HFFc6 (cell line): Measurements from ENCODE around the gene GPR17. TPM values are rescaled to one million over a fixed set of nuclear protein-coding genes. Genes with fewer than 3 reads are reported as not detected.

Source experiments
- DNase-seq: peaks from one replicate; pipeline ENCODE4 v3.0.0-alpha.2; 2018
- H3K27ac Mint-ChIP-seq: 2 replicates; pipeline ENCODE4 v1.8.0; 2020; ENCODE audit warnings: mild to moderate bottlenecking, mixed read lengths
- H3K27me3 Mint-ChIP-seq: 2 replicates; pipeline ENCODE4 v1.8.0; 2021; ENCODE audit warnings: mild to moderate bottlenecking, moderate library complexity, mixed read lengths; ENCODE audit not compliant: insufficient read depth
- H3K36me3 Mint-ChIP-seq: 2 replicates; pipeline ENCODE4 v1.8.0; 2021; ENCODE audit warnings: low read depth, mixed read lengths
- H3K4me1 Mint-ChIP-seq: 2 replicates; pipeline ENCODE4 v1.8.0; 2020; ENCODE audit warnings: low read depth, mixed read lengths
- H3K4me3 Mint-ChIP-seq: 2 replicates; pipeline ENCODE4 v1.8.0; 2020; ENCODE audit warnings: mild to moderate bottlenecking, moderate library complexity, mixed read lengths
- H3K9me3 Mint-ChIP-seq: 2 replicates; pipeline ENCODE4 v1.8.0; 2020; ENCODE audit warnings: mild to moderate bottlenecking, mixed read lengths
- CTCF ChIP-seq: fragments of 200-600 bp; sonication (generic); IDR thresholded peaks from 2 replicates; pipeline ENCODE4 v1.5.0; 2021; ENCODE audit warnings: antibody characterized with exemption, mild to moderate bottlenecking
- total RNA-seq, 6 experiments: library from RNA; stranded (reverse); fragmentation: NEBNext Ultra II Directional; extraction: Animal tissue kit (Norgen Biotek cat#: 25700); gene quantifications; 2 replicates in 1 of 6; 3 replicates in 5 of 6; pipeline ENCODE4 v1.2.3, GENCODE V29; 2021

The GPR17 gene
- total RNA-seq, 6 experiments from 2014 or later: not detected

GRCh38 chr2:127633556-127634065, 12.3 kb upstream of the GPR17 start:
- no peak for TF ChIP-seq CTCF
- no peaks in the 10 kb centered on the region for H3K36me3 Mint-ChIP-seq
- peaks cover 9% of the 10 kb centered on the region for H3K4me1 Mint-ChIP-seq
- H3K27ac Mint-ChIP-seq: no peak overlapping the region
- DNase-seq: no peak
- peaks cover 12% of the 10 kb centered on the region; the same call in 1 of the 2 replicates for H3K27me3 Mint-ChIP-seq
- no peak overlapping the region for H3K4me3 Mint-ChIP-seq
- H3K9me3 Mint-ChIP-seq: no peaks in the 10 kb centered on the region

GRCh38 chr2:127634066-127634617, 11.8 kb upstream of the GPR17 start:
- TF ChIP-seq CTCF: no peak
- no peak overlapping the region for H3K27ac Mint-ChIP-seq
- peaks cover 9% of the 10 kb centered on the region for H3K4me1 Mint-ChIP-seq
- DNase-seq: no peak
- H3K4me3 Mint-ChIP-seq: no peak overlapping the region
- H3K9me3 Mint-ChIP-seq: no peaks in the 10 kb centered on the region
- H3K27me3 Mint-ChIP-seq: peaks cover 11% of the 10 kb centered on the region; the same call in 1 of the 2 replicates
- H3K36me3 Mint-ChIP-seq: no peaks in the 10 kb centered on the region

GRCh38 chr2:127634626-127635379, 11.2 kb upstream of the GPR17 start:
- Mint-ChIP-seq H3K4me1 (peaks cover 9% of the 10 kb centered on the region), H3K27ac (no peak overlapping the region), H3K36me3 (no peaks in the 10 kb centered on the region), H3K4me3 (no peak overlapping the region), H3K9me3 (no peaks in the 10 kb centered on the region), H3K27me3 (peaks cover 11% of the 10 kb centered on the region; the same call in 1 of the 2 replicates)
- TF ChIP-seq CTCF: no peak
- no peak for DNase-seq

DNA sequence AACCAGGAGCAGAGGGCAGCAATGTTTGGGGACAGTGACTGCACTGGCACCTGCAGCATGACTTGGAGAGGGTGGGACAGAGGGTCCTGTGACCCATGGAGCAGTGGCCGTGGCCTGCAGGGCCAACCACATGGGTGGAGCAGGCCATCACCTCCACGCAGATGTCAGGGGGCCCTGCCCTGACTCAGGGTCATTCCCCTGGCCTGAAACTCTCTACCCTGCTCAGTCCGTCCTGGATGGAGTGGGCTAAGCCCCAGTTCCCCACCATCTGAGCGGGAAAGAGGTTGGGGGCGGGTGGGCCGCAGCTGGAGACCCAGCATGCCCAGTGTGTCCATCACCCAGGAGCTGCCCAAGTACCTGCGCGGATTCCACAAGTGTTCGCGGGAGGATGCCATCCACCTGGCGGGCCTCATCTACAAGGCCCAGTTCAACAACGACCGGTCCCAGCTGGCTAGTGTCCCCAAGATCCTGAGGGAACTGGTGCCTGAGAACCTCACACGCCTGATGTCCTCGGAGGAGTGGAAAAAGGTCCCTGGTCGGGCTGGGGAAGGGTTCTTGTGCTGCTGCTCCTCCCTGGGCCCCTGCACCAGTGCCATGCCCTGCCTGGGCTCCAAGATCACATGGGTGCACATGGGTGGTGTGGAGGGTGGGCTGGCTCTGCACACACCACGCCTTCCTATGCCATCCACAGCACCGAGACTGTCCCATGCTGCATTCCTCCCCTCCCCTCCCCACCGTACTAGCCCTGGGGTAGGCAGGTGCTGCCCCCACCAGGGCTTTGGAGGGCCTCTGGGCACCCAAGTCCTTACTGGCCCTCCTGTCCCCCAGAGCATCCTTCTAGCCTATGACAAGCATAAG, 10.3 kb upstream of the GPR17 start:
- no peak overlapping the region for H3K4me3 Mint-ChIP-seq
- H3K4me1 Mint-ChIP-seq: peaks cover 9% of the 10 kb centered on the region
- H3K36me3 Mint-ChIP-seq: no peaks in the 10 kb centered on the region
- DNase-seq: no peak
- H3K9me3 Mint-ChIP-seq: no peaks in the 10 kb centered on the region
- no peak for TF ChIP-seq CTCF
- peaks cover 11% of the 10 kb centered on the region; the same call in 1 of the 2 replicates for H3K27me3 Mint-ChIP-seq
- H3K27ac Mint-ChIP-seq: 0 out of 2 replicates have a peak overlapping the region, but pooled peaks have one; percentile 24
